H1 (cell line): ENCODE results near the gene PDIA5. TPM values are rescaled to one million over a fixed set of nuclear protein-coding genes. Genes with fewer than 3 reads are reported as not detected.

Experiments
- ZNF274 ChIP-seq: IDR thresholded peaks from 2 replicates; pipeline ENCODE4 v1.7.0; 2012; ENCODE audit warnings: low read length, borderline replicate concordance; ENCODE audit errors: extremely low read depth
- polyA plus RNA-seq, 7 experiments: library from polyadenylated mRNA; depleted of rRNA in 3 of 7; stranded (reverse) in 5 of 7; unstranded in 2 of 7; fragments of >200 nt in 5 of 7; fragments of 200-250 nt in 2 of 7; gene quantifications; 1 replicate in 5 of 7; 2 replicates in 1 of 7; 4 replicates in 1 of 7; pipeline versions ENCODE4 v1.2.1 to v1.2.3, GENCODE V29; 2011 to 2013; ENCODE audit warnings: missing spikeins in 2 of 7, mixed read lengths in 2 of 7
- total RNA-seq: library from RNA; stranded (reverse); fragmentation: NEBNext Ultra II Directional; extraction: Animal tissue kit (Norgen Biotek cat#: 25700); gene quantifications from 2 replicates; pipeline ENCODE4 v1.2.1, GENCODE V29; 2021

PDIA5 gene
- total and polyA plus RNA-seq, 2 of the 8 experiments (the other 6 are each of a cell fraction or from before 2014, with no cell fraction given), result 18.2 to 32.8 TPM

DNA sequence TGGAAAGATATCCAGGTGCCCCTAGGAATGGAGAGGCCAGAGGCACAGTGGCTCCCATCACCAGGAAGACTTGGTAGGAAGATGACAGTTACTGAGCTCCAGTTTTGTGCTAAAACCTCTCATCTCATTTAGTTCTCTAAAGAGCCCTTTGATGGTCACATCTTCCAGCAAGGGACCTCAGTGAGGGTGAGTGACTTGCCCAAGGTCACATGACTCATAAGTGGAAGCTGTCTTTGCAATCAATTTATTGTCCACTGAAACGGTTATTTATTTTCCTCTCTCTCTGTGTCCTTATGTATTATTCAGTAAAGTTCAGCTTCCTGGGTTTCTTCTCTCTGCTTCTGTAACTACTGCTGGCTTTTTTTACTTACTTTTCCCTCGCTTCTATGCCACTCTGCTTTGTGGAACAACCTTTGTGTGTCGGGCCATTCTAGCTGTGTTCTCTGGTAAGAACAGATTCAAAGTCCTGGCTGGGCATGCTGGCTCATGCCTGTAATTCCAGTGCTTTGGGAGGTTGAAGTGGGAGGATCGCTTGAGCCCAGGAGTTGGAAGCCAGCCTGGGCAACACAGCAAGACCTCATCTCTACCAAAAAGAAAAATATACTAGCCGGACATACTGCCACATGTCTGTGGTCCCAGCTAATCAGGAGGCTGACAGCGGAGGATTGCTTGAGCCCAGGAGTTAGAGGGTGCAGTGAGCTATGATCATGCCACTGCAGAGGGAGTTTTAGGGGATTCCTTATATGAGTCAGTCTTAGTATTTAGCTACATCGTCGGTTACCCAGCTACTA, 55.9 kb downstream of the PDIA5 start (continued):
- no peak for TF ChIP-seq ZNF274
